Measurements from ENCODE around the gene RAPGEFL1. TPM values are rescaled to one million over a fixed set of nuclear protein-coding genes. Genes with fewer than 3 reads are reported as not detected.

Gene RAPGEFL1, protein sequence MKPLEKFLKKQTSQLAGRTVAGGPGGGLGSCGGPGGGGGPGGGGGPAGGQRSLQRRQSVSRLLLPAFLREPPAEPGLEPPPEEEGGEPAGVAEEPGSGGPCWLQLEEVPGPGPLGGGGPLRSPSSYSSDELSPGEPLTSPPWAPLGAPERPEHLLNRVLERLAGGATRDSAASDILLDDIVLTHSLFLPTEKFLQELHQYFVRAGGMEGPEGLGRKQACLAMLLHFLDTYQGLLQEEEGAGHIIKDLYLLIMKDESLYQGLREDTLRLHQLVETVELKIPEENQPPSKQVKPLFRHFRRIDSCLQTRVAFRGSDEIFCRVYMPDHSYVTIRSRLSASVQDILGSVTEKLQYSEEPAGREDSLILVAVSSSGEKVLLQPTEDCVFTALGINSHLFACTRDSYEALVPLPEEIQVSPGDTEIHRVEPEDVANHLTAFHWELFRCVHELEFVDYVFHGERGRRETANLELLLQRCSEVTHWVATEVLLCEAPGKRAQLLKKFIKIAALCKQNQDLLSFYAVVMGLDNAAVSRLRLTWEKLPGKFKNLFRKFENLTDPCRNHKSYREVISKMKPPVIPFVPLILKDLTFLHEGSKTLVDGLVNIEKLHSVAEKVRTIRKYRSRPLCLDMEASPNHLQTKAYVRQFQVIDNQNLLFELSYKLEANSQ
- 23.6 and 24.8 TPM in 2 replicates for total RNA-seq (2021)
- long read RNA-seq, partial matches to known transcripts: 2 of 8 reads
- long read RNA-seq, other reads (novel, unspliced or antisense): 6 of 8 reads

DNA sequence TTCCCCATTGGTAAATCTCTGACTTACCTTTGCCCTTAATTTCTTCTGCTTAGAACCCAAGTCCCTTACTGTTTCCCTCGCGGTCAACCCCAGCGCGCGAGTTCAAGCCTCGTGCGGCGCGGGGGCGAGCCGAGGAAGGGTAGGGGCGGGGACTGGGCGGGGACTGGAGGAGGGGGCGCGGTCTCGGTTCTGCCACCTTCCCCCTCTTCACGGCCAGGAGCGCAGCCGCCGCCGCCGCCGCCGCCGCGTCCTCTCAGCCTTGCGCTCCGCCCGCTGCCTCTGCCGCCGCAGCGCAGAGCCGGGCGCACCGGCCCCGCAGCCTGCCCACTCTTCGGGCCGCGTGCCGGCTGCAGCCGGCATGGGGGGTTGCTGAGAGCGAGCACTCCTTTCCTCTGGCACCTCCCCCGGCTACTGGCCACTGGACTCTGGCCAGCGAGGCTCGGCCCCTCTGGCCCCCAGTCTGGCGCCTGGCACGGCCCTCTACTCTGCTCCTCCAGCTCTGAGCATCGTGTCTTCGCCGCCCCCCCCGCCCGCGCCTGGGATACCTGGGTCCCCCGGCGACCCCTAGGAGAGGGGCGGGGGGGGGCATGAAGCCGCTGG lies at the start of gene RAPGEFL1:
RAPGEFL1 (plus strand) TSS at position 196 of the 600 bp plus-strand sequence; CDS start at position 588, 392 bp downstream.
- Mint-ChIP-seq H3K4me1 (peaks cover 25 to 33% of the 10 kb centered on the region in 2 experiments), H3K27me3 (ENCODE audit: low read depth) (no peaks in the 10 kb centered on the region; the same call in 1 of the 2 replicates), H3K4me3 (peak within 1 kb of the TSS; percentile 51 to 75), H3K27ac (peak within 1 kb of the TSS in 2 of 3 experiments; percentile 28 to 40; a peak in 1 of 7 replicates), H3K36me3 (ENCODE audit: insufficient read depth in 1 of 3, low read depth in 3 of 3) (peaks cover 15 to 41% (median 30%) of the 10 kb centered on the region in 3 experiments), H3K9me3 (no peaks in the 10 kb centered on the region)
- H3K23me2 ChIP-seq (ENCODE audit: insufficient read length, low read depth, low read length, poor library complexity, severe bottlenecking): no peaks in the 10 kb centered on the region
- no peak within 1 kb of the TSS for H4K8ac ChIP-seq (replicated peaks; ENCODE audit: insufficient read length, low read depth, low read length)
- no CpG with 5 or more reads among the region's 57 CpGs for WGBS (ENCODE audit: extremely low coverage, insufficient read length, low lambda C conversion rate)
- H2AFZ ChIP-seq (ENCODE audit: low read length): no peak within 1 kb of the TSS
- H3K9me3 ChIP-seq (ENCODE audit: control insufficient read depth, low read depth, low read length): no peaks in the 10 kb centered on the region
- no peak within 1 kb of the TSS for H2BK120ac ChIP-seq (ENCODE audit: low read depth, low read length, poor library complexity, severe bottlenecking)
- no peaks in the 10 kb centered on the region; the same call in 1 of the 2 replicates for H3K27me3 ChIP-seq (ENCODE audit: insufficient read depth, low read length)
- H2BK15ac ChIP-seq (ENCODE audit: low read depth, low read length): no peak within 1 kb of the TSS
- no peak within 1 kb of the TSS for H2BK12ac ChIP-seq (ENCODE audit: insufficient read length, low read depth, low read length)
- H4K20me1 ChIP-seq (ENCODE audit: control insufficient read depth, insufficient read depth, insufficient read length): peaks cover 2% of the 10 kb centered on the region
- H4K91ac ChIP-seq (ENCODE audit: insufficient read length, low read depth, low read length): no peak within 1 kb of the TSS
- no peak within 1 kb of the TSS for H3K56ac ChIP-seq (ENCODE audit: insufficient read length, low read depth, low read length)
- no peak within 1 kb of the TSS for H3K18ac ChIP-seq (ENCODE audit: insufficient read length, low read depth, low read length)
- TF ChIP-seq, protein P1, sequence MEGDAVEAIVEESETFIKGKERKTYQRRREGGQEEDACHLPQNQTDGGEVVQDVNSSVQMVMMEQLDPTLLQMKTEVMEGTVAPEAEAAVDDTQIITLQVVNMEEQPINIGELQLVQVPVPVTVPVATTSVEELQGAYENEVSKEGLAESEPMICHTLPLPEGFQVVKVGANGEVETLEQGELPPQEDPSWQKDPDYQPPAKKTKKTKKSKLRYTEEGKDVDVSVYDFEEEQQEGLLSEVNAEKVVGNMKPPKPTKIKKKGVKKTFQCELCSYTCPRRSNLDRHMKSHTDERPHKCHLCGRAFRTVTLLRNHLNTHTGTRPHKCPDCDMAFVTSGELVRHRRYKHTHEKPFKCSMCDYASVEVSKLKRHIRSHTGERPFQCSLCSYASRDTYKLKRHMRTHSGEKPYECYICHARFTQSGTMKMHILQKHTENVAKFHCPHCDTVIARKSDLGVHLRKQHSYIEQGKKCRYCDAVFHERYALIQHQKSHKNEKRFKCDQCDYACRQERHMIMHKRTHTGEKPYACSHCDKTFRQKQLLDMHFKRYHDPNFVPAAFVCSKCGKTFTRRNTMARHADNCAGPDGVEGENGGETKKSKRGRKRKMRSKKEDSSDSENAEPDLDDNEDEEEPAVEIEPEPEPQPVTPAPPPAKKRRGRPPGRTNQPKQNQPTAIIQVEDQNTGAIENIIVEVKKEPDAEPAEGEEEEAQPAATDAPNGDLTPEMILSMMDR (conservative IDR thresholded peaks at IDR 0.05): no peak
- no peak within 1 kb of the TSS for H2BK20ac ChIP-seq (ENCODE audit: low read depth, low read length, poor library complexity, severe bottlenecking)
- peaks cover 5% of the 10 kb centered on the region; the same call in 1 of the 2 replicates for H3K4me1 ChIP-seq (ENCODE audit: insufficient read depth, low read length)
- H3K79me2 ChIP-seq (ENCODE audit: insufficient read depth, low read length): no peaks in the 10 kb centered on the region
- no peak within 1 kb of the TSS for H2AK5ac ChIP-seq (ENCODE audit: insufficient read length, low read length)
- peak; percentile 91 for DNase-seq
- H3K9ac ChIP-seq (ENCODE audit: extremely low read depth, insufficient read length, low read length): no peak within 1 kb of the TSS
- H2BK5ac ChIP-seq (ENCODE audit: insufficient read length, low read length): no peak within 1 kb of the TSS
- H3K79me1 ChIP-seq (ENCODE audit: insufficient read depth, low read depth, low read length, poor library complexity, severe bottlenecking): no peaks in the 10 kb centered on the region
- no peak within 1 kb of the TSS for H3T11ph ChIP-seq (ENCODE audit: low read length)
- no peak within 1 kb of the TSS for H3K27ac ChIP-seq (ENCODE audit: insufficient read length, low read depth, low read length)
- H3K4me2 ChIP-seq (ENCODE audit: insufficient read depth, insufficient read length, low read length): peak within 1 kb of the TSS; percentile 47
- no peak within 1 kb of the TSS for H3K14ac ChIP-seq (ENCODE audit: insufficient read depth, low read length)
- no peak within 1 kb of the TSS for H4K5ac ChIP-seq (ENCODE audit: insufficient read length, low read depth, low read length)
- H3K4ac ChIP-seq (ENCODE audit: low read depth, low read length): no peak within 1 kb of the TSS
- no peak within 1 kb of the TSS for H3K23ac ChIP-seq (ENCODE audit: insufficient read length, low read depth, low read length)

All from H9 (cell line).